Gastrocnemius medialis (tissue), 4 donors: ENCODE data around the gene NLGN1.

Source experiments
- CTCF ChIP-seq, 5 experiments: fragments of 450-650 bp in 3 of 5; fragments of 200-600 bp in 2 of 5; sonication (generic) in 2 of 5; IDR thresholded peaks in 4 of 5; conservative IDR thresholded peaks in 1 of 5; 1 replicate in 4 of 5; 2 replicates in 1 of 5; pipeline ENCODE4 v1.5.1; 2016 to 2019; ENCODE audit warnings: antibody characterized with exemption in 5 of 5, mild to moderate bottlenecking in 3 of 5, moderate library complexity in 3 of 5
- POLR2A ChIP-seq, 2 donors: fragments of 450-650 bp; IDR thresholded peaks; one replicate each; pipeline ENCODE4 v1.6.1; 2017; ENCODE audit warnings: antibody characterized with exemption in 2 of 2, mild to moderate bottlenecking in 2 of 2, moderate library complexity in 2 of 2

- TF ChIP-seq CTCF (IDR thresholded peaks at IDR 0.05 in 4 of 5, conservative IDR thresholded peaks at IDR 0.05 in 1 of 5) (no peak), POLR2A (IDR thresholded peaks at IDR 0.05) (no peak)
Observed at GRCh38 chr3:174251681-174252080, 854.1 kb downstream of the NLGN1 start.
